ENCODE results near the gene CPSF3. TPM values are rescaled to one million over a fixed set of nuclear protein-coding genes. Genes with fewer than 3 reads are reported as not detected.

The CPSF3 gene
- polyA plus RNA-seq, 2 donors: 11.9 to 17.6 TPM

- Histone ChIP-seq H3K4me1 (ENCODE audit: control insufficient read depth in 2 of 2, insufficient read depth in 2 of 2, low read length in 1 of 2) (peaks cover 3 to 12% of the 10 kb centered on the region in 2 donors), H3K27ac (ENCODE audit: low read depth in 2 of 2, low read length in 1 of 2) (no peak overlapping the region), H3K36me3 (ENCODE audit: control insufficient read depth in 2 of 2, insufficient read depth in 2 of 2, low read length in 1 of 2) (peaks cover 0 to 5% of the 10 kb centered on the region in 2 donors), H3K27me3 (ENCODE audit: control insufficient read depth in 1 of 2, insufficient read depth in 2 of 2, low read length in 2 of 2) (no peaks in the 10 kb centered on the region), H3K9me3 (ENCODE audit: control insufficient read depth in 2 of 2, insufficient read depth in 1 of 2, low read depth in 1 of 2, low read length in 1 of 2) (no peaks in the 10 kb centered on the region), H3K4me3 (ENCODE audit: low read depth in 1 of 2, low read length in 2 of 2) (no peak overlapping the region)
- WGBS, 2 donors: 76 to 81% methylated on average over 3 of the region's 3 CpGs
Observed at GRCh38 chr2:9417725-9418124, 5.7 kb upstream of the CPSF3 start.

- 91% methylated on average over 4 of the region's 4 CpGs for WGBS, 2 donors
Observed at GRCh38 chr2:9418746-9419145, 4.7 kb upstream of the CPSF3 start.

GRCh38 chr2:9419541-9419940 is 3.9 kb upstream of the CPSF3 start:
- Histone ChIP-seq H3K27me3 (ENCODE audit: control insufficient read depth in 1 of 2, insufficient read depth in 2 of 2, low read length in 2 of 2) (no peaks in the 10 kb centered on the region), H3K9me3 (ENCODE audit: control insufficient read depth in 2 of 2, insufficient read depth in 1 of 2, low read depth in 1 of 2, low read length in 1 of 2) (no peaks in the 10 kb centered on the region), H3K4me3 (ENCODE audit: low read depth in 1 of 2, low read length in 2 of 2) (no peak overlapping the region), H3K27ac (ENCODE audit: low read depth in 2 of 2, low read length in 1 of 2) (no peak overlapping the region), H3K36me3 (ENCODE audit: control insufficient read depth in 2 of 2, insufficient read depth in 2 of 2, low read length in 1 of 2) (peaks cover 0 to 5% of the 10 kb centered on the region in 2 donors), H3K4me1 (ENCODE audit: control insufficient read depth in 2 of 2, insufficient read depth in 2 of 2, low read length in 1 of 2) (peaks cover 3 to 12% of the 10 kb centered on the region in 2 donors)
- 86 to 88% methylated on average over 3 of the region's 3 CpGs for WGBS, 2 donors

More at GRCh38 chr2:9418746-9419145, 4.7 kb upstream of the CPSF3 start:
- Histone ChIP-seq H3K27me3 (ENCODE audit: control insufficient read depth in 1 of 2, insufficient read depth in 2 of 2, low read length in 2 of 2) (no peaks in the 10 kb centered on the region), H3K9me3 (ENCODE audit: control insufficient read depth in 2 of 2, insufficient read depth in 1 of 2, low read depth in 1 of 2, low read length in 1 of 2) (no peaks in the 10 kb centered on the region), H3K27ac (ENCODE audit: low read depth in 2 of 2, low read length in 1 of 2) (no peak overlapping the region), H3K36me3 (ENCODE audit: control insufficient read depth in 2 of 2, insufficient read depth in 2 of 2, low read length in 1 of 2) (peaks cover 0 to 5% of the 10 kb centered on the region in 2 donors), H3K4me1 (ENCODE audit: control insufficient read depth in 2 of 2, insufficient read depth in 2 of 2, low read length in 1 of 2) (peaks cover 3 to 12% of the 10 kb centered on the region in 2 donors), H3K4me3 (ENCODE audit: low read depth in 1 of 2, low read length in 2 of 2) (no peak overlapping the region)

- Histone ChIP-seq H3K9me3 (ENCODE audit: control insufficient read depth in 2 of 2, insufficient read depth in 1 of 2, low read depth in 1 of 2, low read length in 1 of 2) (no peaks in the 10 kb centered on the region), H3K27me3 (ENCODE audit: control insufficient read depth in 1 of 2, insufficient read depth in 2 of 2, low read length in 2 of 2) (no peaks in the 10 kb centered on the region), H3K4me3 (ENCODE audit: low read depth in 1 of 2, low read length in 2 of 2) (no peak overlapping the region), H3K4me1 (ENCODE audit: control insufficient read depth in 2 of 2, insufficient read depth in 2 of 2, low read length in 1 of 2) (peaks cover 3 to 12% of the 10 kb centered on the region in 2 donors), H3K27ac (ENCODE audit: low read depth in 2 of 2, low read length in 1 of 2) (no peak overlapping the region), H3K36me3 (ENCODE audit: control insufficient read depth in 2 of 2, insufficient read depth in 2 of 2, low read length in 1 of 2) (peaks cover 0 to 5% of the 10 kb centered on the region in 2 donors)
- WGBS, 2 donors: 88% methylated on average over 10 of the region's 10 CpGs
Observed at GRCh38 chr2:9420495-9420894, 3.0 kb upstream of the CPSF3 start.

- H3K9me3 ChIP-seq (ENCODE audit: control insufficient read depth in 2 of 2, insufficient read depth in 1 of 2, low read depth in 1 of 2, low read length in 1 of 2): no peaks in the 10 kb centered on the region
- peaks cover 3 to 9% of the 10 kb centered on the region in 2 donors for H3K4me1 ChIP-seq (ENCODE audit: control insufficient read depth in 2 of 2, insufficient read depth in 2 of 2, low read length in 1 of 2)
- H3K27ac ChIP-seq (ENCODE audit: low read depth in 2 of 2, low read length in 1 of 2): peak overlapping the region; percentile 95 to 96
- no peaks in the 10 kb centered on the region for H3K27me3 ChIP-seq (ENCODE audit: control insufficient read depth in 1 of 2, insufficient read depth in 2 of 2, low read length in 2 of 2)
- H3K4me3 ChIP-seq (ENCODE audit: low read depth in 1 of 2, low read length in 2 of 2): peak overlapping the region; percentile 87 to 99
- H3K36me3 ChIP-seq (ENCODE audit: control insufficient read depth in 2 of 2, insufficient read depth in 2 of 2, low read length in 1 of 2): no peaks in the 10 kb centered on the region
- WGBS, 2 donors: 3% methylated on average over 39 to 42 of the region's 42 CpGs
Observed at GRCh38 chr2:9422321-9423099, 944 bp upstream of the CPSF3 start.

- 0 to 1% methylated on average over 21 of the region's 21 CpGs for WGBS, 2 donors
- H3K27ac ChIP-seq (ENCODE audit: low read depth in 2 of 2, low read length in 1 of 2): peak overlapping the region; percentile 95 to 96
Observed at GRCh38 chr2:9423922-9424272, 443 bp downstream of the CPSF3 start.

GRCh38 chr2:9424447-9425164 is 1.2 kb downstream of the CPSF3 start:
- H3K4me3 ChIP-seq (ENCODE audit: low read depth in 1 of 2, low read length in 2 of 2): peak overlapping the region; percentile 87 to 99
- no peaks in the 10 kb centered on the region for H3K27me3 ChIP-seq (ENCODE audit: control insufficient read depth in 1 of 2, insufficient read depth in 2 of 2, low read length in 2 of 2)
- WGBS, 2 donors: 57 to 66% methylated on average over 11 of the region's 11 CpGs
- H3K36me3 ChIP-seq (ENCODE audit: control insufficient read depth in 2 of 2, insufficient read depth in 2 of 2, low read length in 1 of 2): no peaks in the 10 kb centered on the region
- H3K27ac ChIP-seq (ENCODE audit: low read depth in 2 of 2, low read length in 1 of 2): no peak overlapping the region
- no peaks in the 10 kb centered on the region for H3K9me3 ChIP-seq (ENCODE audit: control insufficient read depth in 2 of 2, insufficient read depth in 1 of 2, low read depth in 1 of 2, low read length in 1 of 2)
- peaks cover 3 to 9% of the 10 kb centered on the region in 2 donors for H3K4me1 ChIP-seq (ENCODE audit: control insufficient read depth in 2 of 2, insufficient read depth in 2 of 2, low read length in 1 of 2)

More at GRCh38 chr2:9423922-9424272, 443 bp downstream of the CPSF3 start:
- Histone ChIP-seq H3K4me1 (ENCODE audit: control insufficient read depth in 2 of 2, insufficient read depth in 2 of 2, low read length in 1 of 2) (peaks cover 3 to 9% of the 10 kb centered on the region in 2 donors), H3K4me3 (ENCODE audit: low read depth in 1 of 2, low read length in 2 of 2) (peak overlapping the region; percentile 87 to 99), H3K36me3 (ENCODE audit: control insufficient read depth in 2 of 2, insufficient read depth in 2 of 2, low read length in 1 of 2) (no peaks in the 10 kb centered on the region), H3K27me3 (ENCODE audit: control insufficient read depth in 1 of 2, insufficient read depth in 2 of 2, low read length in 2 of 2) (no peaks in the 10 kb centered on the region), H3K9me3 (ENCODE audit: control insufficient read depth in 2 of 2, insufficient read depth in 1 of 2, low read depth in 1 of 2, low read length in 1 of 2) (no peaks in the 10 kb centered on the region)

GRCh38 chr2:9428965-9429577 is 5.6 kb downstream of the CPSF3 start:
- Histone ChIP-seq H3K4me1 (ENCODE audit: control insufficient read depth in 2 of 2, insufficient read depth in 2 of 2, low read length in 1 of 2) (no peaks in the 10 kb centered on the region), H3K27ac (ENCODE audit: low read depth in 2 of 2, low read length in 1 of 2) (no peak overlapping the region), H3K4me3 (ENCODE audit: low read depth in 1 of 2, low read length in 2 of 2) (no peak overlapping the region), H3K36me3 (ENCODE audit: control insufficient read depth in 2 of 2, insufficient read depth in 2 of 2, low read length in 1 of 2) (peaks cover 3 to 4% of the 10 kb centered on the region in 2 donors), H3K27me3 (ENCODE audit: control insufficient read depth in 1 of 2, insufficient read depth in 2 of 2, low read length in 2 of 2) (no peaks in the 10 kb centered on the region), H3K9me3 (ENCODE audit: control insufficient read depth in 2 of 2, insufficient read depth in 1 of 2, low read depth in 1 of 2, low read length in 1 of 2) (no peaks in the 10 kb centered on the region)
- 77 to 86% methylated on average over 5 of the region's 5 CpGs for WGBS, 2 donors

- WGBS, 2 donors: 65 to 70% methylated on average over 2 of the region's 2 CpGs
- H3K36me3 ChIP-seq (ENCODE audit: control insufficient read depth in 2 of 2, insufficient read depth in 2 of 2, low read length in 1 of 2): peaks cover 3 to 8% of the 10 kb centered on the region in 2 donors
- H3K9me3 ChIP-seq (ENCODE audit: control insufficient read depth in 2 of 2, insufficient read depth in 1 of 2, low read depth in 1 of 2, low read length in 1 of 2): no peaks in the 10 kb centered on the region
- H3K27ac ChIP-seq (ENCODE audit: low read depth in 2 of 2, low read length in 1 of 2): no peak overlapping the region
- no peaks in the 10 kb centered on the region for H3K27me3 ChIP-seq (ENCODE audit: control insufficient read depth in 1 of 2, insufficient read depth in 2 of 2, low read length in 2 of 2)
- no peak overlapping the region for H3K4me3 ChIP-seq (ENCODE audit: low read depth in 1 of 2, low read length in 2 of 2)
- H3K4me1 ChIP-seq (ENCODE audit: control insufficient read depth in 2 of 2, insufficient read depth in 2 of 2, low read length in 1 of 2): no peaks in the 10 kb centered on the region
Observed at GRCh38 chr2:9430316-9431293, 7.2 kb downstream of the CPSF3 start.

Measured in esophagus (tissue), 2 donors.